Putamen (tissue), 1 donor: ENCODE results near the gene POFUT2.

ENCODE experiments used
- DNase-seq: peaks from one replicate; pipeline ENCODE4 v3.0.0-alpha.2; 2016; ENCODE audit warnings: low spot score

The POFUT2 gene

DNA sequence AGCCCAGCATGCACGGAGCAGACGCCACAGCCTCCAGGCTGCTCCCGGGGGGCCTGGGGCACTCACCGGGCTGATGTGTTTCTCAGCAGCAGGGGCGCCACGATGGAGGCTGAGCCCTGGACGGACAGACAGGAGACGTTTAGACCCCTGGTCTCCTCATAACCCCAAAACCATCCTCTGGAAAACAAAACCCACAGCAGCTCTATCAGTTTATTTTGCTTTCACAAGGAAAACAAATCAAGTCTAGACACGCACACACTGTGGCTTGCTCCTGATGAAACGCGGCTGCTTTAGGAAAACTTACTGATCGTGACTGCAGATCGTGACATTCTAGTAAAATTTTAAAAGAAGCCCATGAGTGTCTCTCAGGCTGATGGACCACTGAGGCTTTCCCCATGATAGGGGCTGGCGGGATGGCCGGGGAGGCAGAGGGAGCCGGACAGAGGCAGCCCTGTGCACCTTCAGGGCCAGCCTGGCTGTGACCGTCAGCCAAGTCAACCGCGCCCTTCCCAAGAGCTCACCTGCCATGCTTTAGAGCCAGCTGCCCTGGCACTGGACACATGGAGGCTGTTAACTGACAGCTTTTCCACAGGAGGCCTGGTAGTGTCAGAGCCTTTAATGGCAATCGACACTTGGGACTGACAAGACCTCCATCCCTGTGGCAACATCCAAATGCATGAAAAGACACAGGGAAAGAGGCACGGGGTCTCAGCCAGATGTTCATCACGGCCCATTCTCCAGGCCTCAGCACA is 5.2 kb downstream of the POFUT2 start:
- no peak for DNase-seq

DNA sequence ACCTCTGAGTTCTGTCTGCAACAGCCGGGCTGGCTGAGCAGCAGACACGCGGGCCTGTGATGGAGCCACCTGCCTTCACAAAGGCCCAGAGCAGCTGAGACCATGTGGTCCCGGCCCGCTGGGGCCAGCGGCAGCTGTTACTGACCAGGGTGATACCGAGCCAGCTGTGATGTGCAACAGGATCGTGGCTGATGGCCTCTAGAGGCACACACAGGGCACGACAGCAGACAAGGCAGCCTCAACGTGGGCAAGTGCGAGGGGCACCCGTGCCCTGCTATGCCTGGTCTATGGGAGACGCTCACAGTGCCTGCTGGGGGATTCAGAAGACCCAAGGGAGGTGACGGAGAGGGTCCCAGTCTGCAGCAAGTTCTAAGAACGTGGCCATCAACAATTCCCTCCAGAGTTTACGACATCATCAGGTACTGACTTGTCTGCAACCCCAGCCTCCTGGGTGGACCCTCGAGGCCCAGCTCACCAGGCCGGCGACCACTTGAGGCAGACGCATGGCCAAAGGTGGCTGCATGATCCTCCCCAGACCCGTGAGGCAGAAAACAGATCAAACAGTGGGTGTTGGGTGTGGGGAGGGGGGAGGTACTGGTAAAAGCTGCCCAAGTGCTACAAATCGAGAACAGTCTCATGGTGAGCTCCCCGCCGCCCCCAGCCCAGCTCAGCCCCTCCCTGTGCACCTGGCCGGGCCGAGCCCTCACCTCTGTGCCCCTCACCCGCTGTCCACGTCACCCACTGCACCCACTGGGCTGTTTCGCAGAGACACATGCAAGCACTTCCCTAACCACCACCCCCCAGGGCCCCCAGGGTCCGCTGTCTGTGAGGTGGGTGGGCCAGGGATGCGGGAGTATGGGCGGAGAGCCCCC is 6.0 kb downstream of the POFUT2 start:
- no peak for DNase-seq

DNA sequence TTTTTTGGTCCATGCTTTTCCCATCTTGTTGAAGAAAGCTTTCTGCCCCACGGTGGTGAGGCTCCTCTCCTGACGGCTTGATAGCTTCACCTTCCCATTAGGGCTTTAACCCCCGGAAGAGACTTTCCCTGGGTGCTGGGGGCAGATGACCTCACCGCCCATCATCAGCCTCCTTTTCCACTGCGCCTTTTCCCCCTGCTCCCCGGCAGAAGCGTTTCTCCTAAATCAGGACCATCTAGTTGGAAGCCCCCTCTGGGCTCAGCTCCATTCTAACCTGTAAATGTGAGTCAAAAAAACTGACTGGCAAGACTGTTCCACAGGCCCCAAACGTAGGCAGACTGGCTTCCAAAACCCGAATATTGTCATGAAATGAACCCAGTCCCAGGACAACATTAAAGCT is 6.7 kb downstream of the POFUT2 start:
- DNase-seq = no peak

DNA sequence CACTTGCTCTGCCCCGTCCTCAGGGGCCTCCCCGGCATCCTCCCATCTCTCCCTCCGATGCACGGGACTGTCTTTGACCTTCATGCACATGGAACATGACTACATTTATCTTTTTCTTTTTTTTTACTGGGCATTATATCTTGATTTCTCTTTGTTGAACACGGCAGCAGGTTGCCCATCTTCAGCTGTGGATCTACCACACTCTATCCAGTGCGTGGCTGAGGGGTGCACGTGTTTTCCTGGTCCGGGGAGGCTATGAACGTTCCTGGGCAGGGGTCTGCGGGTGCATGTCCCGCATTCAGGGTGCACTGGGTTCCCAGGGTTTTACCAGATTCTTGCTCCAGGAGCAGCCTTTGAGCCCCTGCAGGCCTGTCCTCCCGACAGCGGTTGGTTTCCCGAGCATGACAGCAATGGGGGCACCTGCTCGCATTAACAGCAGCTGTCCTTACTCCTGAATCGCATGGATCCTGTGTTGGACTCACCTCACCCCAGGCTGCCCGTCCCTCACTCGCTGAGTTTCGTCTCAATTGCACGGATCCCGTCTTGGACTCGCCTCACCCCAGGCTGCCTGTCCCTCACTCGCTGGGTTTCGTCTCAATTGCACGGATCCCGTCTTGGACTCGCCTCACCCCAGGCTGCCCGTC is 7.4 kb downstream of the POFUT2 start:
- no peak for DNase-seq

- DNase-seq = no peak
Observed at GRCh38 chr21:45279446-45280177, 8.1 kb downstream of the POFUT2 start.

- DNase-seq = no peak
Observed at GRCh38 chr21:45278156-45278911, 9.4 kb downstream of the POFUT2 start.

DNA sequence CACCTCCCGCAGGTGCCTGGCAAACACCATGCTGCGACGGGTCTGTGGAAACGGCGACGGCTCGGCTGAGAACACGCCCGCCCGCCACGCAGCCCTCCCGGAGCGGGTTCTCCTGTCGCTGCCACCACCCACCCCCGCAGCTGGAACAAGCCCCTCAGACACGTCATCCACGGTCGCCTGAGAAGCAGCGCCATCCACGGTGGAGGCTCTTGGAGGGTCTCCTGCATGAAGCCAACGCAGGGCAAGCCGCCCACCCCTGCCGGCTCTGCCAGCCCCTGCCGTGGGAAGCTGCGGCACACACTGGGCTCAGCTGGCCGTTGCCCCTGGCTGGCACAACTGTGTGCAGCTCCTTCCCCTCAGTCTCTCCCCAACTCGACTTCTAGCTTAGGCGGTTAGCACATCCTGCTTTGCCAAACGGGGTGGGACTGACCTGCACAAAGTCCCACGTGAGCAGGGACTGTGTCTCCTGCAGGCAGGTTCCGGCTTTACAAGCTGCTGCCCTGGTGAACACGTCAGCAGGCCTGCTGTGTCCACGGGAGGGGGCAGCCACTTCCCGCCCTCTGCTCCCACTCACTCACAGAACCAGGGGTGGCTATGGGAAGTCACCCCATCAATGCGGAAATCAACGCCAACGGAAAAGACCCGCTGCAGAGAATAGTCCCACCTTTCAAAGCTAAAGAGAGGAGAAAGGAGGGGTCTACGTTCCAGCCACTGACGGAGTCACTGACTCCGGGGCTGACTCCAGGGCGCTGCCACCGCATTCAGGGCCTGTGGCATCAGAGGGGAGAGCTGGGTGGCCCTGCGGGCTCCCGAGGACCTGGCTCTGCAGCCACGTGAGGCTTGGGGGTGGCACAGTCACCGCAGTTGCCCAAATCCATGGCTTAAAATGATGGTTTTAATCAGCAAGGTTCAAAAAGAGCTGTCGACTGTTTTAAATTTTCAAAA is 10.3 kb downstream of the POFUT2 start:
- DNase-seq = no peak

DNA sequence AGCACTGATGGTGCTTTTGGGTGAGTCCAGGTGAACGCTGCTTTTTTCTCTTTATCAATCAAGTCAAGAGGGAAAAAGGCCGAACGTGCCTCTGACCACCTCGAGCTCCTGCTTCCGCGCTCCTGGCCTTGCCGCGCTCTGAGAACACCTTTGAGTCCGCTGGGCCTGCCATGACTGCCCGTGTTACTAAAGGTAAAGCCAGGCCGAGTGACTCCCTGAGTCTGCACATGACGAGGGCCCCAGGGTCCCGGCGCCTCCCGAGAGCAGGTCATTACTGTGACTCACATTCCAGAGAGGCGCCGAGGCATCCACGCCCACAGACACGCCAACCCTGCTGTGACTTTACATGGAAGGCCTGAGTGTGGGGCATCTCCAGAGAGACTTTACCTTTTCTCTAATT is 11.1 kb downstream of the POFUT2 start:
- DNase-seq = no peak

DNA sequence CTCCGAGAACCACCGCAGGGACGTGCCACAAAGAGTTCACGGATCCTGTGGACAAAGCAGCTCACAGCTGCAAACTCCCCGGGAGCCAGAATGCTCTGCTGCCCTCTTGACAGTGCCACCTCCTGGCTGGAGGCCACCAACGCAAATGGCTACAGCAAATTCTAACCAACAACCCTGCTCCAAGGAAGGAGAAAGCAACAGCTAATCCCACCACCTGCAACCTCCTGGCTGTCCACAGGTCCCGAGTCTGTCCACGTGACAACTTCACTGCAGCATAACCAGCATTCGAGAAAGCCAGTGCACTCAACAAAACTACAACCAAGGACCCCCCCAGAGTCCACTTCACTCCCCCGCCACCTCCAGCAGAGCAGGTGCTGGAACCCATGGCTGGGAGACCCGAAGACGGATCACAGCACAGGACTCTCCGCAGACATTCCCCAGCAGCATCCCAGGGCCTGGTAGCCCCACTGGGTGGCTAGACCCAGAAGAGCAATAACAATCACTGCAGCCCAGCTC is 17.3 kb downstream of the POFUT2 start:
- DNase-seq = no peak

DNA sequence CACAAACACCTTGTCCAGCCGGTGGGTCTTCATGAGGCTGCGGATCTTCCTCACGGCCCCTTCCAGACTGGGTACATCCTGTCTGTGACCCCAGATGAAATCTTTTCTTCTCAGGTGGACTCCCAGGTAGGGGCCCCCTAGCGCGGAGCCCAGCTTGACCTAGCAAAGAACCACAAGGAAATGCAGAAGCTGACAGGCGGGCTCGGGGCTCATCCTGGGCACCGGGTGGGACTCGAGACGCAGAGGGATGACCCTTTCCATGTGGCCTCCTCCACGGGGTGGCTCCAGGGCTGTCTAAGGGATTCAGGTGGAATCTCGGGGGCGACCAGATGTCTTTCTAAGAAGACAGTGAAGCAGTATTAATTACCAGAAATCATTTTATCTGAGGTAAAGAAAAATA is 17.8 kb downstream of the POFUT2 start:
- no peak for DNase-seq

GRCh38 chr21:45267390-45267760 is 20.3 kb downstream of the POFUT2 start:
- DNase-seq = no peak

GRCh38 chr21:45266518-45267389 is 20.9 kb downstream of the POFUT2 start:
- DNase-seq = no peak

GRCh38 chr21:45265721-45266517 is 21.8 kb downstream of the POFUT2 start:
- no peak for DNase-seq

DNA sequence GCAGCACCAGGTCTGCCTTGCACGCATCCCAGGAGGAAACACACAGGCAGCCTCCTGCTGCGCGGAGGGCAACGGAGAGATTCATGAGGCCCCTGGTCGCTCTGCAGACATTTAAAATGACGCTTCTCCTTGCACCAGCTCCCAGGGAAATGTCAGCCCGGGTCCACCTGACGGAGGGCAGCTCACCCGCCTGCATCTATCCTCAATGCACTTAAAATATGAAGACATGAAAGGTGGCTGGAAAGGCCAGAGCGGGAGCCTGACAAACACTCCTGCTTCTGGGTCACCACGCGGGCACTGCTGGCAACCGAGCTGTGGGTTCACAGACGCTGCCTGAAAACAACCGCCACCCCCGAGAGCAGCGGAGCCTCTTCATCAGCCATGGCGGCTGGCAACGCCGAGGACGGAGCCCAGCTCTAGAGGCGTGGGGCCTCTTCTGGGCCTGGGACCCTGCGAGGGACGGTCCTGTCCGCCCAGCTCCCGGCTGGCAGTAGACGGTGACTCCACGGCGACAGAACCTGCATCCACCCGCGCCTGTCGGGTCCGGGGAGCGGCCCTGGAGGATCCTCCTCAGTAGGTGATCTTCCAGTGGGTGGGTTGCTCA is 22.7 kb downstream of the POFUT2 start:
- DNase-seq = no peak

DNA sequence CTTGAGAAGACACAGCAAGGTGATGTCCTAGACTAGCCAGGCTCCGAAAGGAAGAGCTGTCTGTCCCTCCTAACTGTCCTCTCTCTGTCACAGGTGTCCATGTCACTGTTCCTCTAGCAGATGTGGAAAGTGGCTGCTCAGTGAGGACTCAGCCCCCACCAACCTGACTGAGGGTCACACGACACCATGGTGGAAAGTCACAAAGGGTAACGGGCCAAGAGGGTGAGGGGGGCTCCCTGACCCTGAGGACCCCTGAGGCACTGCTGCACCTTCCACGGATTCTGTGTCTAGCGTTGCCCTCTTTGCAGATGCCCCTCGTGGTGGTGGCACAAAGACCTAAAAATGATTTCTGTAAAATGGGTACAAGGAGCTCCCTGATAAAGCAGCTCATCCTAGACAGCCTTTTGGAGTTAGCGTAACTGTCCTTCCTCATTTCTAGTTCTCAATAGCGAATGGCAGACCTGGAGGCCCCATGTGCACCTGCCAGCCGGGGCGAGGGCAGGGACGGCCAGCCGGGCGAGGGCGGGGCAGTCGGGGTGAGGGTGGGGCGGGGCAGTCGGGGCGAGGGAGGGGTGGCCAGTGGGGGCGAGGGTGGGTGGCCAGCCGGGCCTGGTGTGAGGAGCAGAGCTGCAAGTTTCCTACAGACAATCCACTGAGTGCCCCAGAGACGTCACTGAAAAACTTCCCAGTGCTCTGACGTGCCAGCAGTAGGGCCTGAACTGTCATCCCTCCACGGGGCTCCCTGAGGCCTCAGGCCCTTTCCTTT is 23.4 kb downstream of the POFUT2 start:
- no peak for DNase-seq

GRCh38 chr21:45263534-45263933 is 24.2 kb downstream of the POFUT2 start:
- DNase-seq = no peak

GRCh38 chr21:45262616-45263015 is 25.1 kb downstream of the POFUT2 start:
- no peak for DNase-seq
